Epithelial cell of esophagus (primary cell): ENCODE measurements around the gene RBM17.
A peak's percentile ranks its signal among the peaks of the same experiment; 100 is the strongest.

ENCODE experiments used
- DNase-seq: peaks from one replicate; pipeline ENCODE4 v3.0.0; 2010; ENCODE audit warnings: low read depth
- H3K4me3 ChIP-seq: 2 replicates; pipeline ENCODE4 v1.5.1; 2011; ENCODE audit warnings: mild to moderate bottlenecking, low read length, control low read depth
- CTCF ChIP-seq: IDR thresholded peaks from 2 replicates; pipeline ENCODE4 v1.5.1; 2011; ENCODE audit warnings: low read depth, mild to moderate bottlenecking, low read length, control low read depth, inconsistent platforms; ENCODE audit not compliant: insufficient read depth; ENCODE audit errors: missing control alignments

RBM17 gene

GRCh38 chr10:6082496-6083395 lies 6.1 kb upstream of the RBM17 start:
- no peak for DNase-seq
- no peak overlapping the region for H3K4me3 ChIP-seq
- TF ChIP-seq CTCF = no peak

- H3K4me3 ChIP-seq = no peak overlapping the region
- DNase-seq = no peak
Observed at GRCh38 chr10:6083523-6084475, 5.0 kb upstream of the RBM17 start.

DNA sequence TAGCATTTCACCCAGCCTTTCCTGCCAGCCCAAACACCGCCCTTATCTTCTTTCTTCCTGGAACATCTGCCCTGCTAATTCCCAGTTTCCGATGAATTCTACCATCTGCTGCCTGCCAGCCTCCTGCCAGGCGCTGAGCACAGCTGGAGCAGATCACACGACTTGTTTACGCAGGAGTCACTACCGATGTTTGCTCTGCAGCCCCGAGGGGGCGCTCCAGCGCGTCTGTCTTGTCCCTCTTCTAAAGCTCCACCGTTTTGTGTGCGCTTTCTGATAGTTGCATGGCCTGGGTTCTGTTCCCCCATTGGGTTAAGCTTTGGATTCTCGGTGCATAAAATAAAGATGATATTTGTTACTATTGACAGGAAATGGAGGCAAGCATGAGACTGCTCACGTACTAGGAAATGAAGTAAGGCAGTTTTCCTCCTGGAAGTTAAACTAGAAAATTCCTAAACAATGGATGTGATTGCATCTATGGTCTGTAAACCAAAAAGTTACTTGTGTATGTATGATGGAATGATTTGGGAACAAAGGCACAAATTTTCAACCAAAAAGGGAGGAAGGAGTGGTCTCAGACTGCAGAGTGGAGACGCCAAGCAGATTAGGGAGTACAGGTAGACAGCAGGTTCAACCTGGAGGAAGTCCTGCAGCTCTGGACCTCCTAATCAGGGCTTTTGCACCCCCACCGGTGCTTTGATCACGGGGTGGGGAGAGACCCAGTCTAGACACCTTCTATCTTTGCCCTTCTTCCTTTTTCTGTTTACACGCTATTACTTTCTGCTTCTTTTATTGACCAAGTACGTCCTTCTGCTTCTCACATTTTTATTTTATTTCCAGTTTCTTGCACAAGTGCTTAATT lies 2.2 kb upstream of the RBM17 start:
- peak; percentile 82 for DNase-seq
- TF ChIP-seq CTCF = peak; percentile 90
- H3K4me3 ChIP-seq = no peak overlapping the region

More at GRCh38 chr10:6083523-6084475, 5.0 kb upstream of the RBM17 start:
- no peak for TF ChIP-seq CTCF

DNA sequence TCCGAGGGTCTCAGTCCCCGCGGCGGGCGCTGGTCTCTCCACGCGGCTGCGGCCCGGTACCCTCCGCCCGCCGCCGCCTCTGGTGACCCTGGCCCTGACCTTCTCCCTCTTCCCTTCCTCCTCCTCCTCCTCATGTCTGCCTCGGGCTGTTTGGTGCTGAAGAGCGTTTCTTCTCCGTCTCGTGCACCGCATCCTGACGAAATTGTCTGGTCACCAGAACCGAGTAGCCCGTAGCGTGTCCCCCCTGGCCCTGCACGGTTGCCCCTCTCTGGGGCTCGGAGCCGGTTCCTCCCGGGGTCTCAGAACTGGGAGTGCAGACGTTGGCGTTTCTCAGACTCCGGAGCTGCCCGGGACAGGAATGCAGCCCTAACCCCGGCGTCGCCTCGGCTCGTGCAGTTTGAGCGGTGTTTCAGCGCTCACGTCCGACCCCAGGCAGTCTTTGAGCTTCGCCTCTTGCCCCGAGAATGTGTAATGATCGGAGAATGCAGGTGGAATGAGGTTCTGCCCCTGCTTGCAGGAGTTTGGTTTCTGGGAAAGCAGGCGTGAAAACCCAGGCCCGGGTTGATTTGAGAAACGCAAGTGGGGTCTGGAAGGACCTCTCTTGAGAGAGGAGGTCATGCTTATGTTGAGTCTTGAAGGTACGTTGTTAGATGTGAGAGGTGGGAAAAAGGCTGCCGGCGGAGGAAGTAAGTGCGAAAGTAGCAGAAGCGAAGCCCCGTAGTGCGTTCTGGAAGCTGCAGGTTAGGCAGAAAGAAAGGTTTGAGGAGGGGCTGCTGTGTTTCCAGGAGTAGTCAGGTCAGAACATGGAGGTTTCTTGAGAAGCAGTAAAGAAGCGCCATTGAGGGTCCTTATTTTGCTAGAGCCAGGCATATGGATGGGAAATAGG lies 743 bp downstream of the RBM17 start:
- no peak for TF ChIP-seq CTCF
- peak; percentile 81 for DNase-seq
- H3K4me3 ChIP-seq = peak overlapping the region; percentile 94

DNA sequence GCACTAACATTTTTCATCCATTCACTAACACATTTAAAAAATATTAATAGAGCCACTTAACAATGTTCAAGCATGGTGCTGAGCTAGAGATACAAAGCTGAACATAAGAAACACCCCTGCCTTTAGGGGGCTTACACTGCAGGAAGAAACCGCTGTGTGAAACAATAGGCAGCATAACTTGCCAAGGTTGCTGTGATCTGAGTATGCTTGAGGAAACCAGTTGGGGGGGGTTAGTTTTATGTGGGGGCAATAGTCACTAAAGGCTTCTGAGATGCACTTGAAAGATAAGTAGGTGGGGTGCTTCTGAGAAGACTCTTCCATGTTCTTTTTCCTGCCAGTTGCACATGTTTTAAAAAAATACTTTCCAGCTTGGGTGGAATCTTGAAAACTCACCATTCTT lies 2.8 kb downstream of the RBM17 start:
- no peak overlapping the region for H3K4me3 ChIP-seq
- no peak for DNase-seq
- no peak for TF ChIP-seq CTCF
